ENCODE results near the gene KIF1C. TPM values are rescaled to one million over a fixed set of nuclear protein-coding genes. Genes with fewer than 3 reads are reported as not detected.

Gene KIF1C
- total RNA-seq, 4 donors from 2014 or later = 157 to 251 (median 187) TPM

GRCh38 chr17:5035315-5035714 is 37.6 kb downstream of the KIF1C start, which contains the start of gene SLC52A1:
SLC52A1 (minus strand) TSS chr17:5035426; CDS start chr17:5034606, 820 bp downstream.
- no peaks in the 10 kb centered on the region for H3K9me3 ChIP-seq
- no peak for DNase-seq (ENCODE audit: extremely low spot score)
- no peak for TF ChIP-seq EP300 (IDR thresholded peaks at IDR 0.05)
- TF ChIP-seq CTCF (IDR thresholded peaks at IDR 0.05) = no peak
- TF ChIP-seq POLR2AphosphoS5 (IDR thresholded peaks at IDR 0.05) = no peak
- no peak for TF ChIP-seq POLR2A (IDR thresholded peaks at IDR 0.05; ENCODE audit: low read depth)
- H3K4me1 ChIP-seq = peaks cover 3 to 18% (median 14%) of the 10 kb centered on the region in 4 donors
- no peak within 1 kb of the TSS for H3K27ac ChIP-seq (replicated peaks in 1 of 4)
- intact Hi-C loops (cut with DNase I) = no loop called here
- peaks cover 0 to 35% (median 3%) of the 10 kb centered on the region in 4 donors for H3K27me3 ChIP-seq
- H3K36me3 ChIP-seq = no peaks in the 10 kb centered on the region
- WGBS = 22% methylated on average over 9 of the region's 24 CpGs
- peak within 1 kb of the TSS in 1 of 4 donors; percentile 30 for H3K4me3 ChIP-seq

GRCh38 chr17:5042157-5043022 is 44.6 kb downstream of the KIF1C start:
- intact Hi-C loops (cut with DNase I) = no loop called here
- 87% methylated on average over 14 of the region's 15 CpGs for WGBS
- H3K4me1 ChIP-seq = no peaks in the 10 kb centered on the region

GRCh38 chr17:5043524-5043923 is 45.8 kb downstream of the KIF1C start:
- no peaks in the 10 kb centered on the region for H3K4me1 ChIP-seq
- H3K4me3 ChIP-seq = no peak overlapping the region
- WGBS = 95% methylated on average over 1 of the region's 1 CpG
- no peak overlapping the region for H3K27ac ChIP-seq (replicated peaks in 1 of 4)
- TF ChIP-seq POLR2AphosphoS5 (IDR thresholded peaks at IDR 0.05) = no peak
- no peaks in the 10 kb centered on the region for H3K27me3 ChIP-seq
- no peaks in the 10 kb centered on the region for H3K9me3 ChIP-seq
- DNase-seq (ENCODE audit: extremely low spot score) = no peak
- intact Hi-C loops (cut with DNase I) = no loop called here
- H3K36me3 ChIP-seq = no peaks in the 10 kb centered on the region

More at GRCh38 chr17:5042157-5043022, 44.6 kb downstream of the KIF1C start:
- H3K27ac ChIP-seq (replicated peaks in 1 of 4) = no peak overlapping the region
- H3K27me3 ChIP-seq = peaks cover 0 to 1% (median 0%) of the 10 kb centered on the region in 4 donors
- no peak for TF ChIP-seq POLR2AphosphoS5 (IDR thresholded peaks at IDR 0.05)
- TF ChIP-seq EP300 (IDR thresholded peaks at IDR 0.05) = no peak
- TF ChIP-seq CTCF (IDR thresholded peaks at IDR 0.05) = no peak
- no peak for TF ChIP-seq POLR2A (IDR thresholded peaks at IDR 0.05; ENCODE audit: low read depth)
- no peaks in the 10 kb centered on the region for H3K36me3 ChIP-seq
- H3K4me3 ChIP-seq = no peak overlapping the region
- DNase-seq (ENCODE audit: extremely low spot score) = no peak
- no peaks in the 10 kb centered on the region for H3K9me3 ChIP-seq

GRCh38 chr17:5044630-5045029 is 46.9 kb downstream of the KIF1C start:
- Histone ChIP-seq H3K9me3 (no peaks in the 10 kb centered on the region), H3K36me3 (no peaks in the 10 kb centered on the region), H3K27ac (replicated peaks in 1 of 4) (no peak overlapping the region), H3K4me3 (no peak overlapping the region), H3K4me1 (peaks cover 4 to 7% (median 5%) of the 10 kb centered on the region in 4 donors), H3K27me3 (no peaks in the 10 kb centered on the region)
- intact Hi-C loops (cut with DNase I) = no loop called here
- no peak for DNase-seq (ENCODE audit: extremely low spot score)
- WGBS = 90% methylated on average over 5 of the region's 5 CpGs
- TF ChIP-seq POLR2A (IDR thresholded peaks at IDR 0.05; ENCODE audit: low read depth) (no peak), EP300 (IDR thresholded peaks at IDR 0.05) (no peak), POLR2AphosphoS5 (IDR thresholded peaks at IDR 0.05) (no peak), CTCF (IDR thresholded peaks at IDR 0.05) (no peak)

GRCh38 chr17:5045496-5045895 is 47.7 kb downstream of the KIF1C start:
- no peak for DNase-seq (ENCODE audit: extremely low spot score)
- TF ChIP-seq CTCF (IDR thresholded peaks at IDR 0.05) (no peak), POLR2A (IDR thresholded peaks at IDR 0.05; ENCODE audit: low read depth) (no peak), EP300 (IDR thresholded peaks at IDR 0.05) (no peak), POLR2AphosphoS5 (IDR thresholded peaks at IDR 0.05) (no peak)
- WGBS = 83% methylated on average over 6 of the region's 6 CpGs
- intact Hi-C loops (cut with DNase I) = no loop called here
- Histone ChIP-seq H3K27me3 (no peaks in the 10 kb centered on the region), H3K9me3 (no peaks in the 10 kb centered on the region), H3K36me3 (no peaks in the 10 kb centered on the region), H3K4me3 (no peak overlapping the region), H3K27ac (replicated peaks in 1 of 4) (no peak overlapping the region), H3K4me1 (peaks cover 6 to 13% (median 9%) of the 10 kb centered on the region in 4 donors)
